ENCODE data around the gene TGFB1. TPM values are rescaled to one million over a fixed set of nuclear protein-coding genes. Genes with fewer than 3 reads are reported as not detected.

The TGFB1 gene
- polyA plus RNA-seq, 1 of the 3 experiments (the other 2 are of a cell fraction), result 25.5 TPM

DNA sequence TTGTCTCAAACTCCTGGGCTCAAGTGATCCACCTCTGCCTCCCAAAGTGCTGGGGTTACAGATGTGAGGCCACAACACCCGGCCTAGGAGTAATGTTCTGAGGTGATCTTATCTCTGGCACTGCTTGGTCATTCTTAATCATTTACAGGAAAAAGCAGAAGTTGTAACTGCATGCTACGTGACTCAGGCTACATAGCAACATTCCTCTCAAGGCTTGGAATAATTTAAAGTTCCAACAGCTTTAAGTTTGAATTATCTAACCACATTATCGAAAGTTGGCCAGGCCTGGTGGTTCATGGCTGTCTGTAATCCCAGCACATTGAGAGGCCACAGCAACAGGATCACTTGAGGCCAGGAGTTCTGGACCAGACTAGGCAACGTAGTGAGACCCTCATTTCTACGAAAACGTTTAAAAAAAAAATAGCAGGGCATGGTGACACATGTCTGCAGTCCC is 14.2 kb upstream of the TGFB1 start (continued):
- TF ChIP-seq RCOR1 (IDR thresholded peaks at IDR 0.05; ENCODE audit: low read length) (no peak), MEF2A (IDR thresholded peaks at IDR 0.05; ENCODE audit: borderline replicate concordance, low read depth) (peak; percentile 37; the same call in 1 of the 2 replicates), TEAD4 (IDR thresholded peaks at IDR 0.05; ENCODE audit: borderline replicate concordance, insufficient read depth) (peak; percentile 86), YY1 (IDR thresholded peaks at IDR 0.05; ENCODE audit: low read depth) (no peak), SIN3A (IDR thresholded peaks at IDR 0.05; ENCODE audit: borderline replicate concordance, low read depth, low read length) (peak; percentile 47; the same call in 1 of the 2 replicates), MAX (IDR thresholded peaks at IDR 0.05; ENCODE audit: low read depth) (peak; percentile 90)

DNA sequence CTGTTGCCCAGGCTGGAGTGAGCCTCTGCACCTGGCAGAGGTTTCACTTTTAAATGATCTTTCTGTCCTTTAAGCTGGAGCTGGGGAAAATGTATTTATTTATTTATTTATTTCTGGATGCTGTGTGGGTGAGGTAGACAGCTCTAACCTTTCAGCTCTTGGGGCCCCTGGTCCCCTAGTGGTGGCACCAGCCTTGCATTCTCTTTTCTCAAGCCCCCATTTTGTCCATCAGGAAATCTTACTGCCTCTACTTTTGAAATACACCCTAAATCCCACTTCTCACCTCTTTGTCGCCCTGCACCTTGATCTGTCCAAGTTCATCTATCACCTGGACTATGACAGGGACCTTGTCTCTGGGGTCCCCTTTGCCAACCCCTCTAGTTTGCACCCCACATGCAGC is 12.4 kb upstream of the TGFB1 start:
- TF ChIP-seq RCOR1 (IDR thresholded peaks at IDR 0.05; ENCODE audit: low read length) (no peak), CTCF (IDR thresholded peaks at IDR 0.05) (peak; percentile 34; the same call in 1 of the 2 replicates)
- no peaks in the 10 kb centered on the region for H3K27me3 ChIP-seq (ENCODE audit: insufficient read depth)
- H3K4me3 ChIP-seq (ENCODE audit: low read depth in 2 of 2, low read length in 1 of 2), result no peak overlapping the region
- no peaks in the 10 kb centered on the region for H3K9me3 ChIP-seq
- no peaks in the 10 kb centered on the region for H3K9me2 ChIP-seq
- no peak for DNase-seq
- peak overlapping the region in 1 of 2 experiments; percentile 87; a peak in 1 of 4 replicates for H3K27ac ChIP-seq (ENCODE audit: low read depth in 2 of 2, low read length in 1 of 2)
- H3K79me2 ChIP-seq (ENCODE audit: insufficient read depth), result peaks cover 55% of the 10 kb centered on the region
- ChIA-PET POLR2A (no interaction called here), CTCF (interaction anchor here (0.7 kb wide), 1 partner anchor 65 kb away, joined by 3 read pairs; no protein-coding TSS in a partner anchor)
- peaks cover 0 to 3% of the 10 kb centered on the region in 2 experiments for H3K36me3 ChIP-seq (replicated peaks in 1 of 2; ENCODE audit: control insufficient read depth in 1 of 2, insufficient read depth in 2 of 2, low read length in 1 of 2)
- H3K4me1 ChIP-seq (ENCODE audit: control insufficient read depth in 1 of 2, insufficient read depth in 2 of 2, low read depth in 1 of 2, low read length in 1 of 2), result peaks cover 9 to 15% of the 10 kb centered on the region in 2 experiments; a peak in 3 of 4 replicates
- H3K4me2 ChIP-seq, result no peak overlapping the region
- H4K20me1 ChIP-seq (ENCODE audit: insufficient read depth), result peaks cover 4% of the 10 kb centered on the region; the same call in 1 of the 2 replicates
- WGBS (ENCODE audit: low lambda C conversion rate), result 100% methylated on average over 1 of the region's 1 CpG
- H3K9ac ChIP-seq, result no peak overlapping the region
- no peak overlapping the region for H2AFZ ChIP-seq (ENCODE audit: low read depth)
- H3F3A ChIP-seq (replicated peaks; ENCODE audit: insufficient read depth), result peaks cover 18% of the 10 kb centered on the region

GRCh38 chr19:41364524-41365391 is 11.0 kb upstream of the TGFB1 start:
- peaks cover 0 to 3% of the 10 kb centered on the region in 2 experiments for H3K36me3 ChIP-seq (replicated peaks in 1 of 2; ENCODE audit: control insufficient read depth in 1 of 2, insufficient read depth in 2 of 2, low read length in 1 of 2)
- peak overlapping the region; percentile 96 to 99 for H3K27ac ChIP-seq (ENCODE audit: low read depth in 2 of 2, low read length in 1 of 2)
- peaks cover 9 to 15% of the 10 kb centered on the region in 2 experiments; a peak in 3 of 4 replicates for H3K4me1 ChIP-seq (ENCODE audit: control insufficient read depth in 1 of 2, insufficient read depth in 2 of 2, low read depth in 1 of 2, low read length in 1 of 2)
- no peaks in the 10 kb centered on the region for H3K27me3 ChIP-seq (ENCODE audit: insufficient read depth)
- H3K9ac ChIP-seq, result peak overlapping the region; percentile 93
- ChIA-PET POLR2A (interaction anchor here (1.4 kb wide), 1 partner anchor 12 kb away, joined by 4 read pairs; the partner anchor contains the start of gene TGFB1), CTCF (interaction anchor here (0.8 to 1.9 kb wide), 6 partner anchors 10 to 206 kb away, joined by 3 to 7 read pairs (median 5); no protein-coding TSS in a partner anchor)
- no peaks in the 10 kb centered on the region for H3K9me2 ChIP-seq
- H3K4me3 ChIP-seq (ENCODE audit: low read depth in 2 of 2, low read length in 1 of 2), result peak overlapping the region; percentile 68 to 79
- H3K79me2 ChIP-seq (ENCODE audit: insufficient read depth), result peaks cover 46% of the 10 kb centered on the region
- H4K20me1 ChIP-seq (ENCODE audit: insufficient read depth), result peaks cover 4% of the 10 kb centered on the region; the same call in 1 of the 2 replicates
- WGBS (ENCODE audit: low lambda C conversion rate), result 76% methylated on average over 14 of the region's 14 CpGs
- peaks cover 18% of the 10 kb centered on the region for H3F3A ChIP-seq (replicated peaks; ENCODE audit: insufficient read depth)
- no peaks in the 10 kb centered on the region for H3K9me3 ChIP-seq
- peak; percentile 12 for DNase-seq
- H3K4me2 ChIP-seq, result peak overlapping the region; percentile 78
- TF ChIP-seq CTCF (IDR thresholded peaks at IDR 0.05) (no peak), FOSL2 (IDR thresholded peaks at IDR 0.05; ENCODE audit: borderline replicate concordance, low read depth) (no peak), GABPA (IDR thresholded peaks at IDR 0.05; ENCODE audit: low read depth) (0 out of 2 replicates have a peak, but pooled peaks have one; percentile 6), IRF3 (IDR thresholded peaks at IDR 0.05; ENCODE audit: low read depth, low read length) (no peak), MAX (IDR thresholded peaks at IDR 0.05; ENCODE audit: low read depth) (0 out of 2 replicates have a peak, but pooled peaks have one; percentile 3), RCOR1 (IDR thresholded peaks at IDR 0.05; ENCODE audit: low read length) (no peak)
- TF ChIP-seq, protein P1, sequence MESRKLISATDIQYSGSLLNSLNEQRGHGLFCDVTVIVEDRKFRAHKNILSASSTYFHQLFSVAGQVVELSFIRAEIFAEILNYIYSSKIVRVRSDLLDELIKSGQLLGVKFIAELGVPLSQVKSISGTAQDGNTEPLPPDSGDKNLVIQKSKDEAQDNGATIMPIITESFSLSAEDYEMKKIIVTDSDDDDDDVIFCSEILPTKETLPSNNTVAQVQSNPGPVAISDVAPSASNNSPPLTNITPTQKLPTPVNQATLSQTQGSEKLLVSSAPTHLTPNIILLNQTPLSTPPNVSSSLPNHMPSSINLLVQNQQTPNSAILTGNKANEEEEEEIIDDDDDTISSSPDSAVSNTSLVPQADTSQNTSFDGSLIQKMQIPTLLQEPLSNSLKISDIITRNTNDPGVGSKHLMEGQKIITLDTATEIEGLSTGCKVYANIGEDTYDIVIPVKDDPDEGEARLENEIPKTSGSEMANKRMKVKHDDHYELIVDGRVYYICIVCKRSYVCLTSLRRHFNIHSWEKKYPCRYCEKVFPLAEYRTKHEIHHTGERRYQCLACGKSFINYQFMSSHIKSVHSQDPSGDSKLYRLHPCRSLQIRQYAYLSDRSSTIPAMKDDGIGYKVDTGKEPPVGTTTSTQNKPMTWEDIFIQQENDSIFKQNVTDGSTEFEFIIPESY (IDR thresholded peaks at IDR 0.05; ENCODE audit: borderline replicate concordance, low read depth), result no peak
- H2AFZ ChIP-seq (ENCODE audit: low read depth), result peak overlapping the region; percentile 67; the same call in 1 of the 2 replicates

All from SK-N-SH (cell line).